NCI-H345 (cell line): ENCODE measurements around the gene F3.
A peak's percentile ranks its signal among the peaks of the same experiment; 100 is the strongest.

Source experiments
- DNase-seq: peaks from one replicate; lab custom pipeline; 2025; lab: John Stamatoyannopoulos, UW

Gene F3

DNA sequence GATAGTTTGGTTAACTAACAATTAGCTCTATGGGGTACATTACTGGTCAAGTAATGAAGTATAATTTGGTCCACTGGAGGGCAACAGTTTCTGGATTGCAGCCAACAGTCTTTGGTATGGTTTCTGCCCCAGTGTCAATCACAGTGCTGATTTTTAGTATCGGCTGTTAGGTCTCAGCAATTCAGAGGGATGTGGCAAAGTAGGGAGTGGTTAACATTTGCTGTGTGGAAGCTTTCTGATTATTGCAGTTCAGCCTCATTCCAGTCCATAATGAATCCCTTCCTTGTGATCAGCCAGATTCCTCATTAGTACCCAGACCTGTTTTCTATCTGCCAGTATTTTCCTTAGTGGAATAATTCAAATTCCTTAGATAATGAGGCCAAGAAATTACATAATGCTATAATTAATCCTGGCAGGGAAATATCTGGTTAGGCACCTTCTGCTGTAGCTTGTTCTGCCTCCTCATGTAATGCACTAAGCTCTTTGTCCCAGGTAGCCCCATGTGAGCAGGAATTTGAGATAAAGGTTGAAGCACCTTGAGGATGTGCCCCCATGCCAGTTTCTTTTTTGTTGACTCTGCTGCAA, 14.0 kb downstream of the F3 start:
- DNase-seq = peak; percentile 34

DNA sequence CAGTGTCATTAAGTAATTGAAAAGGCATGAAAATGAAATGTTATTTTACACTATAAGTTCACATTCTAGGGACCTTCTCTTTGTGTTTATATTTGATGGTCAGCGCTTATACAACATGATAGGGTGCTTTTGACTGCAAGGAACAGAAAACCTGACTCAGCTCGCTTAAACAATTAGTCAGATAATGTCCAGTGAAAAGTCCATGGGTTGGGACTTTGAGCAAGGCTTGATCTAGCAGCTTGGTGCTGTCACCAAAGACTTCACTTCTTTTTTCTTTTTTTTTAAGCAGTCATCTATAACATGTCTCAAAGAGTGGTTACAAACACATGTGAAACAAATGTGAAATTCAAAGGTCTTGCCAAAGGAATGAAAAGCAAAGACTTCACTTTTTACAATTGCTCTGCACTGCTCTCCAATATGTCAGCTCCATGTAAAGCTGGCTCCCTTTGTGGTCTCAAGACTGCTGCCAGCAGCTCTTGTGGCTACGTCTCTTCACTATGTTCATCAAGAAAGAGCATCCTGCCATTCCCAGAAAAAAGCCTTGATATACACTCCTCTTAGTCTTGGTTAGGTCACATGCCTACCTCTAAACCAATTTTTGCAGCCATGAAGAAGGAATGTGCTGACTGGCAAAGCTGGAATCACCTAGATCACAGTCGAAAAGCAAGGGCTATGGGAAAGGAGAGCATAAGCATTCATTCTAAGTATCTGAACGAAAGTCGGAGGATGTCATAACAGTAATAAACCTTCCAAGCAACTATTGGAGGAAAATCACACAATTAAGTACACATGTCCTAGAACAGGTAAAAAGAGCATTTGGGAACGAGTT, 15.2 kb downstream of the F3 start:
- DNase-seq = no peak

DNA sequence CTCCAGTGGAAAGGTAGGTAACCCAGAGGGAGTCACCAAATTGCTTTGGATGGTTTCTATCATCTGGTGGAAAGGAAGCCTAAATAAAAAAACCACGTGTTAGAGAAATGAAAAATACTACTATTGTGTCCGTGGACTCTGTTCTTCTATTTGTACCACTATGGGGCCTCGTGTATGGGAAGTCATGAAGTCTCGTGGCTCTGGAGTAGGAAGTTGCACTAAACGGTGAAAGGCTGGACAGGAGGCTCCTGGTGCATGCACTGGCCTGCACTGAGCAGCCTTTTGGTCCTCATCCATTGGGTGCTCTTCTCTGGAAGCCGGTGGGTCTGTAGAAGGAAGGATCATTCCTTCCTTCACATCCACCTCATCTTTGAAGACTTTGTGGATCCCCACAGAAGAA, 17.0 kb downstream of the F3 start:
- DNase-seq = no peak

DNA sequence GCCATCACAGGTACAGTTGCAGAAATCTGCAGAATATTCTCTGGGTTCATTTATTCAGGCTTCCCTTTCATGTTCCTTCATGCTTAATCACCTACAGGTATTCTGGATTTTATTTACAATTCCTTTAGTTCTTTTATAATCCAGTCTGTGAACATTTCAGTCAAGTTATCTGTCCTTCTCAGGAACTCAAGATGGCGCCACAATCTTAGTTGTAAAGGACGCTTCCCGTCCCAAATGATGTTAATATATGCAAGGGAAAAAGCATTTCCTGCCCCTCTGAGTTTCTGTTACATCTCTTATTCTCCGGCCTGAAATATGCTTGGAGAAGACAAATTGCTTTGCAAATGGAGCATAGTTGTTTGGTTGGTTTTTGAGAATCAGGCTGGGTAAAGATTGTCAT, 19.3 kb downstream of the F3 start:
- peak; percentile 46 for DNase-seq

DNA sequence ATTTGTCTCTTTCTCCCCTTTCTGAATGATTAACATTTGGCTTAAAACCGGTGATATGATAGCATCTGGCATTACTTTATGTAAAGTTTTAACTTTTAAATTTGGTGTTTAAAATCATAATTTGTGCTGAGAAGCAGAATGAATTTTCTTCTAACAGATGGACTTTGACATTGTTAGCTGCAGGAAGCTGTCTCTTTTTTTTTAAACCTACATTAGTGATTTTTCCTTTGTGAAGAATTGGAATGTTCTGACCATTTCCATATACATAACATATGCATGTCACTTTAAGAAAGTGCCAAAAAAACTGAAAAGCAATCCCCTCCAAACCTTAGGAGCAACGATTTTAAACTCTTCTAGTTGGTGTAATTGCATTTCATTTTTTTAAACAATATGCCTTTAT, 22.2 kb downstream of the F3 start:
- DNase-seq = no peak

DNA sequence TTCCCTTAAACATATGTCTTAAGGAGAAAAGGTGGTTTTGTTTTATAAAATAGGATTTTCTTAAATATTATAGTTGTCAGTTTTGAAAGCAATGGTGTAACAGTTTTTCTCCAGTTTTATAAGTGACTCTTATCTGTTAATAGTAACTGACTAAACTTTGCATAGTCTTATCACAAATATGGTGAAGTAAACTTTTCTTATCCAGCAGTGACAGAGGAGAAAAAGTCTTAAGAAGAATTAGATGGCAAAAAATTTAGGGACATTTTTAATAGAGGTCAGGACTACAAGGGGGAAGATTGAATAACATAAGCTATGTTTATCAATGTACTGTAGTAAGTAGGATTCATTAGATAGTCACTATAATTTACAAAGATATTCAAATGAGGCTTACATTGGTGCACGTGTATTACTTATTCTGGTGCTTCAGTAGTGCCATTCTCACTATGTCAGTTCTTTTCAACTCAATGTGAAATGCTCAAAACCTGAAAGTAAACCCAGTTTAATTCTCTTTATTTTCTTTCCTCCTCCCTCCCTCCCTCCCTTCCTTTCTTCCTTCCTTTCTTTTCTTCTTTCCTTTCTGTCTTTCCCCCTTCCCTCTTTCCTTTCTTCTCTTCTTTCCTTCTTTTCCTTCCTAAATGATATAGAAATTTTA, 26.1 kb downstream of the F3 start:
- no peak for DNase-seq

DNA sequence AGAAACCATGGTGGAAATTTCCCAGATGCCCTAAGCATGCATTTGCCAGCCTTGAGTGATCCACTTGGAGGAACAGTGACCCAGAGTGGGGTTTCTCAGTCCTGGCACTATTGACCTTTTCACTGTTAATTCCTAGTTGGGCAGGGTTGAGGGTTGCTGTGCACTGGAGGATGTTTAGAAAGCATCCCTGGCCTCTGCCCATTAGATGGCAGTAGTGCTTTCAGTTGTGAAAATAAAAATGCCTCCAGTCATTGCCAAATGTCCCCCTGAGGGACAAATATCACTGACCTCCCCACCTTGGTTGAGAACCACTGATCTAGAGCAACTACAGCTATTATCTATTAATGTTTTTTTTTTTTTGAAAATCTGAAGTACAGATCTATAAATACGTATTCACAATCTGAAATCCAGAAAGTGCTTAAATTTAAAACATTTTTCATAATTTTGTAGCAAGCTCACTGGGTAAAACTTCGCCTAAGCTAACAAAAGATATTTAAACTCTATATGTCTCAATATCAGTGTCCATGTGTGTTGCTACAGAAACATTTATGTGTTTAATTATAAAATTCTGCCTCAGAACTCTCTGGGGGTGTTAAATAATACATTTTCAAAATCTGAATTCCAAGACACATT, 27.3 kb downstream of the F3 start:
- DNase-seq = peak; percentile 18

DNA sequence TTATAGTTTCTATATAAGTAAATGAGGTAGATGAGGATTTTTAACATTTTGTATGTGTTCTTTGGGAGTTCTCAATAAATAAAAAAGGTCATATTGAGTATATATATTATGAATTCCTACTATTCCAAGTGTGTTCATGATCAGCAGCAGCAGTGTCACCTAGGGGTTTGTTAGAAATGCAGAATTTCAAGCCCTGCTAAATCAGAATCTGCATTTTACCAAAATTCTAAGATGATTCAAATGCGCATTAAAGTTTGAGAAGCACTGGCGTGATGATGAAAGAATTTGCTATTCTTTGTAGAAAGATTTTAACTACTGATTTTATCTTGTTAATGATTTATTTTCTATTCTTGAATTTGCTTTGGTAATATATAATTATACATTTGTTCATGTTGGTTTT, 28.7 kb downstream of the F3 start:
- no peak for DNase-seq

DNA sequence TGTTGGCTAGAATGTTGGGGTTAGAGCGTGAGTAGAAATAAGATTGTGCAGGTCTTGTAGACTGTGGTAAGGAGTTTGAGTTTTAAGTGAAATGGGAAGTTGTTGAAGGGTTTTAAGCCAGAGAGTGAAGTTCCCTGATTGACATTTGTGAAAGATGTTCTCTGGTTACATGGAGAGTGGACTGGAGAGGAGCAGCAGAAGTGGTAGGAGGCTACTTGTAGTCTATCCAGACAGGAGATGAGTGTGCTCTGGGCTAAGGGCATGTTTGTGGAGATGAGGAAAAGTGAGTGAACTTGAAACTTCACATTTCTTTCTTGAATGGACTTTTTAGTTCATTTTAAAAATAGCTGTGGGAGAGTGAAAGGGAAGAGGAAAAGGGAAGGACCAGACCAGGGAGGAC, 37.0 kb downstream of the F3 start:
- no peak for DNase-seq

DNA sequence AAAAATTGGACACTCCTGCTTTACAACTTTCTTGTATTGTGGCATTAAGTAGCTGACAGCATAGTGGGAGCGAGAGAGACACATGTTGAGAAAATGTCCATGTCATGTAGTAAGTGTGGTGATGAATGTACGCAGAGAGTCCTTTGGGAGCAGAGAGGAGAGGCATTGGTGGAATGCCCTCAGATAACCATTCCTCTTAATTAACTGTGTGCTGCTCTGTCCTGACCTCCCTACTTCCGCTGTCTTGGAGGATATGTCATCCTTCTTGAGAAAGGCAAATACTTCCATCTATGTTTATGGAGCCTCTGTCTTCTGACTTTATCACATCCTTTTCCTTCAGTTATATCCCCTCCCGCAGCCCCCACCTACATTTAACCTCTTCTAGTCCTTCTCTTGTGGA, 38.4 kb downstream of the F3 start:
- DNase-seq = no peak

DNA sequence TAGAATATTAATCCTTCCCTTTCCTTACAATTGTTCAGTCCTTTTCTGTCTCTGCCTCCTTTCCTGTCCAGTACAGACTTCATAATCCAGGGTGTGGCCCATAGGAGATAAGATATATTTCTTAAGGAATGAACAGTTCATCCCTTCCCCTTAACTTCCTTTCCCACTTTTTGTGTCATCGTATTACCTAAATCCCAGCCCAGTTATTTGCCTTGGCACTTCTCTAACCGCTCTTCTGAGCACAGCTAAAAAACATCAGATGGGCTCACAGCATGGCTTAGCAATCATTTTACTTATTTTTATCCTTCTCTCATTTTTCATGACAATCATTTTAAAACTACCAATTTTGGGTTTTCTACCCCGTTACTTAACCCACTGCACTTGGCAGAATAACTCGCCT, 39.6 kb downstream of the F3 start:
- no peak for DNase-seq

DNA sequence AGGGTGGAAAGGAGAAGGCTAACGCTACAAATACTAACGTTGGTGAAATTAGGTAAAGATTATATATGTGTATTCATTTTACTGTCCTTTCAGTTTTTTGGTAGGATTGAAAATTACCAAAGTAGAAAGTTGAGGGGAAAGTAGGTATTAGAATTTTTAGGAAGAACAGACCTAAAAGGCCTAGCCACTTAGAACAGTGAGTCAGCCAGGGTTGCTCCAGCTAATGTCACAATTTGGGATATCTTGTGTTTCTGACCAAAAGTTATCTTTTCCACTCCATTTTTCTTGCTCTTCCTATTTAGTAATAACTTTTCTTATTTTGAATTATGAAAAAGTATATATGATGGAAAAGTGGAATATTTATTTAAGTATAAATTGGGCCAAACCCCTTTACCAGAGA, 40.1 kb downstream of the F3 start:
- no peak for DNase-seq

DNA sequence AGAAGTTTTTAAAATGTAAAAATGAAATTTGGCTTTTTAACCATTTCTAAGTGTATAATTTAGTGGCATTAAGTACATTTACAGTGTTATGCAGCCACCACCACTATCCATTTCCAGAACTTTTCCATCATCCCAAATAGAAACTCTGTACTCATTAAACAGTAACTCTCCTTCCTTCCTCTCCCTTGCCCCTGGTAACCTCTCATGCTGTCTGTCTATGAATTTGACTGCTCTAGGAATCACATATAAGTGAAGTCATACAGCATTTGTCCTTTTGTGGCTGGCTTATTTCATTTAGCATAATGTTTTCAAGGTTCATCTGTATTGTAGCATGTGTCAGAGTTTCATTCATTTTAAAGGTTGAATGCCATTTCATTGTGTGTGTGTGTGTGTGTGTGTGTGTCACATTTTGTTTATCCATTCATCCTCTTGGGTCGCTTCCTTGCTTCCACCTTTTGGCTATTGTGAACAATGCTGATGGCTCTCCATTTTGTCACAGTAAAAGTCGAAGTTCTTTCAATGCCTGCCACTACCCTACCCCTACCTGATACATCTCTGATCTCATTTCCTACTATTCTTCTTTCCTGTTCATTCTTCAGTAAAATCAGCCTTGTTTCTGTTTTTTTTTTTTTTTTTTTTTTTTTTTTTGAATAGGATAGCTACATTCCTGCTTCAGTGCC, 45.3 kb downstream of the F3 start:
- DNase-seq = no peak

DNA sequence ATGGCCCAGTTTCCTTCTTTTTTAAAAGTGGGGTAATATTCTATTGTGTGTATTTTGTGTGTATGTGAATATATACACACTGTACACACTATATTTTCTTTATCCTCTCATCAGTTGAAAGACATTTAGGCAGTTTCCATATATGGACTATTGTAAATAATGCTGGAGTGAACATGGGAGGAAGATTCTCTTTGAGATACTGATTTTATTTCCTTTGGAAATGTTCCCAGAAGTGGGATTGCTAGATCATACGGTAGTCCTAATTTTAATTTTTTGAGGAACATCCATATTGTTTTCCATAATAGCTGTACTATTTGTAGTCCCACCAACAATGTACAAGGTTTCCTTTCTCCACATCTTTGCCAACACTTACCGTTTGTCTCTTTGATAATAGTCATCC, 51.0 kb downstream of the F3 start:
- DNase-seq = no peak

DNA sequence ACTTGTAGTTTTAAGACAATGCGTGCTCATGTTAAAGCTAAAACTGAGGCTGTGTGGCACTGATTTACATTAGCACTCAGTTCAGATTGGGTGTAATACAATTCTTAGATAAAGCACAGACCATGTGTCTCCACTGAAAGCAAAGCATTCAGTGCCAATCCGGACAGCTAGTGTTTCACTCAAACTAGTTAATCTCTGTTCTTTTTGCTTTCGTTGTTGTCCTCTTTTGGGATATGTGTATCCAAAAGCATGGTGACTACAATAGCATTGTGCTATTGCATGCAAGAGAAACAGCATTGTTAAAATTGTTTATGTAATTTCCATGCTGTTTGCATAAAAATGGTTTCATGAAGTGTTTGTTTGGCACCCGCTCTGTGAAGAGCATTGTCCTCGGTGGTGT, 54.6 kb downstream of the F3 start:
- DNase-seq = no peak

DNA sequence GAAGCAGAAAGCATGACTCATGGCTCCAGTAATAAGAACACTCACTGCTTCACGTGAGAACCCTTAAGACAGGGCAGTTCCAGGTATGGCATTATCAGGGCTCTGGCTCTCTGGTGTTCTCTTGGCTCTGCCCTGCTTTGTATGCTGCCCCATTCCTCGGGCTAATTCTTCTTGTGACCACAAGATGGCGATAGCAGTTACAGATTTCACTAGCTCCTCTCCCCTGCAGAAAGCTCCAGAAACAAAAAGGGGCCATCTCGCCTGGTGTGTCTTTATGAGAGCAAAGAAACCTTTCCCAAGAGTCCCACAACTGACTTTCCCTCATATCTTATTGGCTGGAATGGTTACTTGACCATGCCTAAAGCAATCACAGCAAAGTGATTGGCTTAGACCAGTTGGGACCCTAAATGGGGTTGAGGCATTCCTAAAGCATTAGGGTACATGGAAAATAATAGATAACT, 60.1 kb downstream of the F3 start:
- peak; percentile 54 for DNase-seq

DNA sequence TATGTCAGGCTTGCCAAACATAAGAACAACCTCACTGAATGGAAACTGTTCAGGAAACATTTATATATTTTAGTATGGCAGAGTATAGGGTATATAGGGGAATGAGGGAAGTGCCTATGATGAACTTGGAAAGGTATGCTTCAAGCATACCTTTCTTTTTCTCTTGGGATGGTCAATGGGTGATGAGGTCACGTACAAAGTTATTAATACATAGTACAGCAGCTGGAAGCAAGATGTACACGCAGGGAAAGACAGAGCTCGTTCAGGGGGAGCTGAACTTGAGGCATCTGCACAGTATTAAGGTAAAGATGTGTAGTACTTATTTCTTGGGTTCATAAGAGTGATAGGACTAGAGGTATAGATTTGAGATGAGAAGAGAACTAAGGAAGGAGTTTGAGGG, 61.9 kb downstream of the F3 start:
- DNase-seq = no peak
